SU-DHL-6 (cell line): ENCODE data around the gene MYLK.

Experiments
- EZH2phosphoT487 ChIP-seq: fragments of 200-600 bp; sonication (generic), shearing (Covaris generic); conservative IDR thresholded peaks from 2 replicates; pipeline ENCODE4 v1.6.1; 2018; ENCODE audit warnings: mild to moderate bottlenecking, antibody characterized with exemption, low read length, moderate library complexity, mixed read lengths
- TF ChIP-seq, protein P1 (sequence below): fragments of 200-600 bp; sonication (generic); IDR thresholded peaks from one replicate; pipeline ENCODE4 v1.5.1; 2017; ENCODE audit warnings: antibody characterized with exemption, mild to moderate bottlenecking, low read length, moderate library complexity; ENCODE audit not compliant: insufficient read depth, poor library complexity, severe bottlenecking

DNA sequence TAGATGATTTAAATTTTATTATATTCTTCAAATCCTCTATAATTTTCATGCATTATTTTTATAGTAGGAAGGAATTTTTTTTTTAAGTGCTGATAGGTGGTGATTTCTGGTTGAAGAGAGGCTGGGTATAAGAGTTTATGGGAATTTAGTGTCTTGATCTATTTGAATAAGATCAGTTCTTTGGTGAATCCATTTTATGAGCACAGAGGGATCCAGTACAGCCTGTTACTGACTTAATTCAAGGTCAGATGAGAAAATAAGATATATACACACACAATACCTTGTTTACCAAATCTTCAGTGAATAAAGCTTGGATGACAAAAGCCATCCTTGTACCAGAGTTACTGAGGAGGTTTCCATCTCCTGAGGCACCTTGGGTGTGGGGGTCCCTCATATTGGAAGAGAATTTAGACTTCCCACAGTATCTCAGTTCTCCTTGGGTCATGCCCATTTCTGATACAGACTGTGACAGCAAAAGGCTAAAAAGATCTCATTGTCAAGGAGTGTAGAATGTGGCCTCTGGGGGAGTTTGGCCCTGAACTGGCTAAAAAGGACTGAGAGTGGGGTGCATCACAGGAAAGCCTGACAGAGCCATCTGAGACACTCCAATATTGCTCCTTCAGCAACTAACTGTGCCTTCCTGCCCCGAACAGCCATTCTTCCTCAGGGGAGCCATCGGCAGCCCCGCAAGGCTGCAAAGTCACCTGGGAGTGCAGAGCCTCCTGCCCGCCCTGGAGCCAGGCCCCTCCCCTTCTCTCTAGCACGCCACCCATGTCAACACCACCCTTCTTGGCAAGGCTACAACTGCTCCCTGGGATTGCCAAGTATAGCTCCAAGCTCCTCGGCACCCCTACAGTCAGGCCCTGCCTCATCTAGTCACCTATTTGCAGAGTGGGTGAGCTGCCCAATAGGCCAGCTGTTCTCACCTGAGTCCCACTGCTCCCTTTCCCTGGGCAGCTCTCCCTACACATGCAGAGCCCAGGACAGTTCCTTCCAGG lies 256.2 kb downstream of the MYLK start:
- TF ChIP-seq, protein P1, sequence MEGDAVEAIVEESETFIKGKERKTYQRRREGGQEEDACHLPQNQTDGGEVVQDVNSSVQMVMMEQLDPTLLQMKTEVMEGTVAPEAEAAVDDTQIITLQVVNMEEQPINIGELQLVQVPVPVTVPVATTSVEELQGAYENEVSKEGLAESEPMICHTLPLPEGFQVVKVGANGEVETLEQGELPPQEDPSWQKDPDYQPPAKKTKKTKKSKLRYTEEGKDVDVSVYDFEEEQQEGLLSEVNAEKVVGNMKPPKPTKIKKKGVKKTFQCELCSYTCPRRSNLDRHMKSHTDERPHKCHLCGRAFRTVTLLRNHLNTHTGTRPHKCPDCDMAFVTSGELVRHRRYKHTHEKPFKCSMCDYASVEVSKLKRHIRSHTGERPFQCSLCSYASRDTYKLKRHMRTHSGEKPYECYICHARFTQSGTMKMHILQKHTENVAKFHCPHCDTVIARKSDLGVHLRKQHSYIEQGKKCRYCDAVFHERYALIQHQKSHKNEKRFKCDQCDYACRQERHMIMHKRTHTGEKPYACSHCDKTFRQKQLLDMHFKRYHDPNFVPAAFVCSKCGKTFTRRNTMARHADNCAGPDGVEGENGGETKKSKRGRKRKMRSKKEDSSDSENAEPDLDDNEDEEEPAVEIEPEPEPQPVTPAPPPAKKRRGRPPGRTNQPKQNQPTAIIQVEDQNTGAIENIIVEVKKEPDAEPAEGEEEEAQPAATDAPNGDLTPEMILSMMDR, result no peak
- no peak for TF ChIP-seq EZH2phosphoT487
